Activated naive CD8-positive, alpha-beta T cell treated with anti-CD3 and anti-CD28 coated beads, Interleukin-2, amount 10 ng/mL, durations not matched to agents 7 days and 5 days (primary cell): ENCODE results near the gene P2RX7. TPM values are rescaled to one million over a fixed set of nuclear protein-coding genes. Genes with fewer than 3 reads are reported as not detected.
A peak's percentile ranks its signal among the peaks of the same experiment; 100 is the strongest.

Experiments
- ATAC-seq: fragments of 150-1000 bp; cut with Tn5 transposase; one replicate; pipeline ENCODE4 v1.10.0; 2021; ENCODE audit warnings: low read depth, moderate library complexity
- POLR2A ChIA-PET: fragments of 350-600 bp; sonication (Branson Sonifier 250); formaldehyde crosslinking; loops from one replicate; lab custom pipeline; 2021; ENCODE audit warnings: antibody characterized with exemption; lab: Charles Lee
- DNase-seq: peaks from one replicate; pipeline ENCODE4 v3.0.0; 2021
- H3K27ac Mint-ChIP-seq: one replicate; pipeline ENCODE4 v1.8.0; 2022; ENCODE audit warnings: mild to moderate bottlenecking, mixed read lengths
- H3K27me3 Mint-ChIP-seq: one replicate; pipeline ENCODE4 v1.8.0; 2022; ENCODE audit warnings: mild to moderate bottlenecking, moderate library complexity, mixed read lengths
- H3K36me3 Mint-ChIP-seq: one replicate; pipeline ENCODE4 v1.8.0; 2021; ENCODE audit warnings: mild to moderate bottlenecking, mixed read lengths
- H3K4me1 Mint-ChIP-seq: one replicate; pipeline ENCODE4 v1.8.0; 2021; ENCODE audit warnings: mixed read lengths
- H3K4me3 Mint-ChIP-seq: one replicate; pipeline ENCODE4 v1.8.0; 2022; ENCODE audit warnings: mild to moderate bottlenecking, moderate library complexity, mixed read lengths
- H3K9me3 Mint-ChIP-seq: one replicate; pipeline ENCODE4 v1.8.0; 2021; ENCODE audit warnings: mixed read lengths
- total RNA-seq, 2 experiments: library from RNA; stranded (reverse); gene quantifications; one replicate each; pipeline ENCODE4 v1.2.3, GENCODE V29; 2021

The P2RX7 gene
- total RNA-seq, 2 experiments from 2014 or later, result 6.6 to 7.0 TPM

- H3K36me3 Mint-ChIP-seq, result peaks cover 5% of the 10 kb centered on the region
- ATAC-seq (no peak), DNase-seq (no peak)
- H3K9me3 Mint-ChIP-seq, result no peaks in the 10 kb centered on the region
- no peak overlapping the region for H3K27ac Mint-ChIP-seq
- H3K4me1 Mint-ChIP-seq, result peaks cover 2% of the 10 kb centered on the region
- POLR2A ChIA-PET, result no interaction called here
- no peak overlapping the region for H3K4me3 Mint-ChIP-seq
- H3K27me3 Mint-ChIP-seq, result no peaks in the 10 kb centered on the region
Observed at GRCh38 chr12:121176826-121177529, 44.3 kb downstream of the P2RX7 start.

- H3K9me3 Mint-ChIP-seq, result no peaks in the 10 kb centered on the region
- ATAC-seq (no peak), DNase-seq (no peak)
- no peak overlapping the region for H3K4me3 Mint-ChIP-seq
- H3K27ac Mint-ChIP-seq, result no peak overlapping the region
- POLR2A ChIA-PET, result no interaction called here
- peaks cover 3% of the 10 kb centered on the region for H3K36me3 Mint-ChIP-seq
- no peaks in the 10 kb centered on the region for H3K27me3 Mint-ChIP-seq
- H3K4me1 Mint-ChIP-seq, result peaks cover 2% of the 10 kb centered on the region
Observed at GRCh38 chr12:121181181-121181580, 48.5 kb downstream of the P2RX7 start.

- no peak for ATAC-seq
- no peak overlapping the region for H3K27ac Mint-ChIP-seq
- POLR2A ChIA-PET, result no interaction called here
Observed at GRCh38 chr12:121182222-121182893, 49.7 kb downstream of the P2RX7 start.

GRCh38 chr12:121184425-121184824 lies 51.7 kb downstream of the P2RX7 start:
- ATAC-seq (no peak), DNase-seq (no peak)
- POLR2A ChIA-PET, result no interaction called here
- H3K27me3 Mint-ChIP-seq, result no peaks in the 10 kb centered on the region
- H3K9me3 Mint-ChIP-seq, result no peaks in the 10 kb centered on the region
- no peak overlapping the region for H3K27ac Mint-ChIP-seq
- no peak overlapping the region for H3K4me3 Mint-ChIP-seq
- H3K36me3 Mint-ChIP-seq, result peaks cover 1% of the 10 kb centered on the region
- peaks cover 2% of the 10 kb centered on the region for H3K4me1 Mint-ChIP-seq

More at GRCh38 chr12:121182222-121182893, 49.7 kb downstream of the P2RX7 start:
- Mint-ChIP-seq H3K4me3 (no peak overlapping the region), H3K9me3 (no peaks in the 10 kb centered on the region), H3K27me3 (no peaks in the 10 kb centered on the region), H3K36me3 (peaks cover 3% of the 10 kb centered on the region), H3K4me1 (peaks cover 2% of the 10 kb centered on the region)
- no peak for DNase-seq

GRCh38 chr12:121184984-121185889 lies 52.6 kb downstream of the P2RX7 start:
- peaks cover 2% of the 10 kb centered on the region for H3K4me1 Mint-ChIP-seq
- no peaks in the 10 kb centered on the region for H3K9me3 Mint-ChIP-seq
- ATAC-seq (no peak), DNase-seq (no peak)
- no peak overlapping the region for H3K4me3 Mint-ChIP-seq
- H3K27ac Mint-ChIP-seq, result no peak overlapping the region
- H3K36me3 Mint-ChIP-seq, result peaks cover 1% of the 10 kb centered on the region
- no peaks in the 10 kb centered on the region for H3K27me3 Mint-ChIP-seq
- POLR2A ChIA-PET, result no interaction called here

GRCh38 chr12:121186826-121187225 lies 54.1 kb downstream of the P2RX7 start:
- POLR2A ChIA-PET, result no interaction called here
- no peak for ATAC-seq
- Mint-ChIP-seq H3K4me1 (peaks cover 5% of the 10 kb centered on the region), H3K27me3 (no peaks in the 10 kb centered on the region), H3K4me3 (no peak overlapping the region), H3K9me3 (no peaks in the 10 kb centered on the region), H3K36me3 (no peaks in the 10 kb centered on the region), H3K27ac (no peak overlapping the region)
- no peak for DNase-seq

- Mint-ChIP-seq H3K36me3 (no peaks in the 10 kb centered on the region), H3K27ac (no peak overlapping the region), H3K27me3 (no peaks in the 10 kb centered on the region), H3K4me3 (no peak overlapping the region), H3K9me3 (no peaks in the 10 kb centered on the region), H3K4me1 (peaks cover 7% of the 10 kb centered on the region)
- ATAC-seq, result no peak
- POLR2A ChIA-PET, result no interaction called here
- no peak for DNase-seq
Observed at GRCh38 chr12:121187501-121187900, 54.8 kb downstream of the P2RX7 start.

- POLR2A ChIA-PET, result no interaction called here
- no peak for ATAC-seq
- H3K4me1 Mint-ChIP-seq, result peaks cover 10% of the 10 kb centered on the region
- DNase-seq, result no peak
- no peaks in the 10 kb centered on the region for H3K9me3 Mint-ChIP-seq
- H3K4me3 Mint-ChIP-seq, result no peak overlapping the region
- H3K27ac Mint-ChIP-seq, result no peak overlapping the region
- H3K36me3 Mint-ChIP-seq, result no peaks in the 10 kb centered on the region
- H3K27me3 Mint-ChIP-seq, result no peaks in the 10 kb centered on the region
Observed at GRCh38 chr12:121188227-121188626, 55.6 kb downstream of the P2RX7 start.

GRCh38 chr12:121189131-121189530 lies 56.5 kb downstream of the P2RX7 start:
- DNase-seq, result no peak
- H3K27me3 Mint-ChIP-seq, result no peaks in the 10 kb centered on the region
- H3K4me3 Mint-ChIP-seq, result no peak overlapping the region
- POLR2A ChIA-PET, result no interaction called here
- no peak for ATAC-seq
- H3K4me1 Mint-ChIP-seq, result peaks cover 10% of the 10 kb centered on the region
- no peaks in the 10 kb centered on the region for H3K9me3 Mint-ChIP-seq
- H3K27ac Mint-ChIP-seq, result no peak overlapping the region
- no peaks in the 10 kb centered on the region for H3K36me3 Mint-ChIP-seq

GRCh38 chr12:121189619-121190155 lies 57.0 kb downstream of the P2RX7 start:
- no peaks in the 10 kb centered on the region for H3K9me3 Mint-ChIP-seq
- DNase-seq (no peak), ATAC-seq (no peak)
- no peak overlapping the region for H3K27ac Mint-ChIP-seq
- H3K36me3 Mint-ChIP-seq, result no peaks in the 10 kb centered on the region
- H3K4me3 Mint-ChIP-seq, result no peak overlapping the region
- no peaks in the 10 kb centered on the region for H3K27me3 Mint-ChIP-seq
- H3K4me1 Mint-ChIP-seq, result peaks cover 10% of the 10 kb centered on the region
- POLR2A ChIA-PET, result no interaction called here

GRCh38 chr12:121190523-121191031 lies 57.9 kb downstream of the P2RX7 start:
- no peak overlapping the region for H3K27ac Mint-ChIP-seq
- POLR2A ChIA-PET, result no interaction called here
- no peaks in the 10 kb centered on the region for H3K27me3 Mint-ChIP-seq
- ATAC-seq (no peak), DNase-seq (no peak)
- no peak overlapping the region for H3K4me3 Mint-ChIP-seq
- peaks cover 8% of the 10 kb centered on the region for H3K4me1 Mint-ChIP-seq
- H3K36me3 Mint-ChIP-seq, result no peaks in the 10 kb centered on the region
- no peaks in the 10 kb centered on the region for H3K9me3 Mint-ChIP-seq

- Mint-ChIP-seq H3K9me3 (no peaks in the 10 kb centered on the region), H3K27me3 (no peaks in the 10 kb centered on the region), H3K4me3 (no peak overlapping the region), H3K27ac (no peak overlapping the region), H3K36me3 (no peaks in the 10 kb centered on the region), H3K4me1 (peaks cover 8% of the 10 kb centered on the region)
- ATAC-seq, result no peak
- POLR2A ChIA-PET, result no interaction called here
- DNase-seq, result no peak
Observed at GRCh38 chr12:121191151-121191550, 58.5 kb downstream of the P2RX7 start.

GRCh38 chr12:121196902-121197301 lies 64.2 kb downstream of the P2RX7 start:
- POLR2A ChIA-PET, result no interaction called here
- DNase-seq, result no peak
- no peak overlapping the region for H3K27ac Mint-ChIP-seq

More at GRCh38 chr12:121196902-121197301, 64.2 kb downstream of the P2RX7 start:
- H3K36me3 Mint-ChIP-seq, result no peaks in the 10 kb centered on the region
- peaks cover 1% of the 10 kb centered on the region for H3K27me3 Mint-ChIP-seq
- H3K4me3 Mint-ChIP-seq, result peak overlapping the region; percentile 39
- H3K4me1 Mint-ChIP-seq, result peaks cover 8% of the 10 kb centered on the region
- no peaks in the 10 kb centered on the region for H3K9me3 Mint-ChIP-seq
- ATAC-seq, result peak; percentile 68
